HG03159 (cell line): ENCODE measurements around the gene GRAP.

Experiments used
- ATAC-seq: cut with Tn5 transposase; IDR thresholded peaks from one replicate; pipeline ENCODE4 v1.9.1; 2021; ENCODE audit warnings: mild to moderate bottlenecking, moderate library complexity; ENCODE audit not compliant: unreplicated experiment

GRAP gene

DNA sequence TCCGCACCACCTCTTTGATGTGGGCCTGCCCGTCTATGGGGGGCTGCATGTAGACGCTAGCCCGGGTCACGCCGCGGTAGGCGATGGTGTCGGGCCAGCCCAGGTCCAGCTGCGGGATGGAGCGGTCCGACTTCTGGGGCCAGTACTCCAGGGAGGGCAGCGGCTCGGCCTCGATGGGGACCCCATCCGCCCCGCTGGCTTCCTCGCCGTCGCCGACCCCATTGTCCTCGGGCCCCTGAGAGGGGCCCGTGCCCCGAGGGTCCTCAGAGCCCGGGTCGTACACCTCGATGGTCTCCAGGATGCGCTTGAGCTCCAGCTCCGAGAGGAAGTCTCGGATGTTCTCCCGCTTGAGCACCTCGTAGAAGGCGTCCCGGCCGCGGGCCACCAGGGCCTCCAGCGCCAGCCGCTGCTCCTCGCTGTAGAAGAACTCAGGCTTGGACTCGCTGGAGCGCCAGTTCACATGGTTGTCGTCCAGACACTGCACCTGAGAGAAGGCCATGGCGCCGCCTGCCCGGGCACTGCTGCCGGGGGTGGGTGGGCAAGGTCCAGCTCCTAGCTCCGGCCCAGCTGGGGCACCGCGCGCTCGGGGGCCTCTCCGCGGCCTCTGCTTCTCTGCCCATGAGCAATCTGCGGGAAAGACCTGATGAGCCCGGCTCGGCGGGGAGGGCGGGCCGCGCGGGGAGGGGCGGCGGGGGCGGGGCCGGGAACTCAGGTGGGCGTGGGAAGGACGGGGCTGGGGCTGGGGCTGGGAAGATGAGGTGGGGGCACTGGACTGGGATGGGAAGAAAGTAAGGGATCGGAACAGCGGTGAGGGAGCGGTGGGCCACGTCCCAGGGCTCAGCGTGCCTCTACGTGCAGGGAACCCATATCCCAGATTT, 43.0 kb downstream of the GRAP start:
- no peak for ATAC-seq

DNA sequence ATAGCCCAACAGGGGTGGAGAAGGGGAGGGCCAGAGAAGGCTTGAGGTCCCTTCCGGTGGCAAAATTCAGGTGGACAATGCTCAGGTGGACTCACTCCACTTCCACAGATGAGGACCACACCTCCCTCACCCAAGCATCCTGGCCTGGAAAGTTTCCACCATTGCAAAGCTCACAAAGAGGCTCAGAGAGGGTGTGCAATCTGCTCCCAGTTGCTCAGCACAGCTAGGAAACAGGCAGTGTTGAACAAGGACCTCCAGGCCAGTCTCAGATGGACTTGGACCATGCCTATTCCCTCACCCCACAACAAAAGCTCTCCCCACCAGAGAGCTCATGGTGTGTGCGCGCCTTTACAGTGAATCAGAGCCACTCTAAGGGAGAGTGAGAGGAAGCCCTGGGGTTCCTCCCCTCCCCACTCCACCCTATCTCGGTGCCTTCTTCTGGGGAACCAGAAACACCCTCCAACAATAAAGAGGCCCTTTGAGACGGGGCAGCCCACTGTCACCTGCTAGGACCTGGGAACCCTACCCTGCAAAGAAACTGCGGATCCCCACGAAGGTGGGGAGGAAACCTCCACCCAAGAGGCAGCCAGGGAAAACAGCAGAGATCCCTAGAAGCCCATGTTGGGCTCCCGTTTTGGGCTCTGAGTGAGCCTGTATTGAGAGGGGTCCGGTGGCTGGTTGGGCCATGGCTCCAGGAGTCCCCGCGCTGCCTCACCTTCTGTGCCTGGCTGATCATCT, 43.8 kb downstream of the GRAP start:
- ATAC-seq, result no peak

DNA sequence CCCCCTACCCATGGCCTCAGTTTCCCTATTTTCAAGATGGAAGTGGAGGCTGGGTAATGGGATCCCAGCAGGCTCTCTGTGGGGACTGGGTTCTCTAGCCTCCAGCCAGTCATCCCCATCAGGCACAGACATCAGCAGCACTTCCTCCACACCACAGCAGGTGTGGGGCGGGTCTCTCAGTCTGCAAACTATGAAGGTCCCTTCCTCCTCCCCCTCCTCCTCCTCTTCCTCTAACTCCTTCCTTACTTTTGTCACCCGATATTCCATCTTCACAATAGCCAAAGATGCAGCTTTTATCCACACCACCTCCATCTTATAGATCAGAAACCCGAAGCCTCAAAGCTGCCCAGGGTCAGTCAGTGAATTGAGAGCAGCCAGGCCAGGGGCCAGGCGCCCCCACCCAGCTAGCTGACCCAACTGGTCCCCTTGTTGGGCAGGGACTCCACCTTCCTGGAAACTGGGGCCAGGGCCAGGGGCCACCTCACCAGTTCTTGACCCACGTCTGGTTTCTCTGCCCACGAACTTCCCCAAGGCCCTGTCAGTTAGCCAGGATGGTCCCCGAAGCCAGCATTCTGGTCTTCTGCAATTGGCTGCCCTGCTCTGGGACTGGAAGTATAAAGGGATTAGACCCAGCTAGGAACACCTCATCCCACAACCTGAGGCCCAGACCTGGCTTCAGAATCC, 44.7 kb downstream of the GRAP start:
- ATAC-seq, result no peak

DNA sequence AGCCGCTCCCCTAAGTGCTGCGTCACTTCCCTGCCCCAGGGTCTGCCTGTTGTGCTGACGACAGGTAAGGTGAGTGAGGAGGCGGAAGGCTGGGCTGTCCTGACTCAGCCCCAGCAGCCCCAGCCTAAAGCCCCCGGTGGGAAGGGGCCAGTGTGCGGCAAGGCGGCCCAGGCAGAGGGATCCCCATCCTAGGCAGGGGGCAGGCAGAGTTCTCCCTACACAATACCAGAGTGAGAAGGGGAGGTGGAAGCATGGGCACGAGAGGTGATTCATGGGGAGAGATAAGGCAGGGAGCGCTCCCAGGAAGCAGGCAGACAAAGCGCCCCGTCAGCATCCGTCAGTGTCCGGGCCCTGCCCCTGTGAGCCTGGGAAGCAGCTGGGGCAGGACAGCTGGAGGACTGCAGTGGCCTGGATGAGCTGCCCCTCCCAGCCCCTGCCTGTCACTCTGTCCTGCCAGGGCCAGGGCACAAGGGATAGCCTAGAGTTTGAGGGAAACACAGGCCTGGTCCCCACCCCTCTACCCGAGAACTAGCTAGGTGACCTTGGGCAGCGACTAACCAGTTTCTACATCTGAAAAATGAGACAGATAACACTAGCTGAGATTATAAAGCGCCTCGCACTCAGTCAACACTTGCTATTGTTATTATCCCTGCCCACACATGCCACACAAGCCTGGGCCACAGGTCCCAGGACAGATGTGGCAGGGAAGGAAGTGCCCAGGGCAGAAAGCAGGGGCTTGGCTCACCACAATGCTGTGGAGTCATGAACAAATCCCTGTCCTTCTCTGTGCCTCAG, 46.0 kb downstream of the GRAP start:
- no peak for ATAC-seq

DNA sequence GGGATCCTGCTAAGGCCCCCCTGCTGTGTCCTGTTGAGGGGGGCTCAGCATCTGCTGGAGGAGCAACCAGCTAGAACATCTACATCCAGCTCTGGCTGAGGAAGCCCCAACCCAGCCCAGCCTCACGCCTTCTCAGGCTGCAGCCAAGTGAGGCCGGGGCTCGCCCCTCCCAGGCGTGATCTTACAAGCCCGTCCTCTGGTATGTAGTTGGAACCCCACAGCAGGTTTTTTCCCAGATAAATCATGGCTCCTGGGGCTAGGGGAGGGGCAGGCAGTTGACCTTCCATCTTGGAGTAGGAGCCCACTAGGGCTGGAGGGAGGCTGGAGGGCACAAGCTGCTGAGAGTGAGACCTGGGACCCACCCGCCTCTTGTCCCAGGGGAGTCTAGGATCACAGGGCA, 46.8 kb downstream of the GRAP start:
- no peak for ATAC-seq

DNA sequence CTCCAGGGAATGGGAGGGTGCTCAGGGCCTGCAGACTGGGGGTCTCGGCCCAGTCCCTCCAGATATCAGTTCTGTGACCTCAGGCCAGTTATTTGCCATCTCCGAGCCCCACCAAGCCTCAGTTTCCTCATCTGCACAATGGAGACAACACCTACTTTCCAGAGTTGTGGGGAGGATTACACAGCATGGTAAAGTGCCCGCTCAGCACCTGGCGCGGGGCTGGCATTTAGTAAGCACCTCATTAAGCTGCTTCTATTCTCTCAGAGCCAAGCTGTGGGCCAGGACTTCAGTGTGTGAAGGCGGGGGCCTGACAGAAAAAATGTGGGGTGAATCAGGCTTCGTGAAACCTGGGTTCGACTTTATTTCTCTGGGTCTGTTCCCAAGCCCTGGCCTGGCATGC, 47.4 kb downstream of the GRAP start:
- no peak for ATAC-seq

DNA sequence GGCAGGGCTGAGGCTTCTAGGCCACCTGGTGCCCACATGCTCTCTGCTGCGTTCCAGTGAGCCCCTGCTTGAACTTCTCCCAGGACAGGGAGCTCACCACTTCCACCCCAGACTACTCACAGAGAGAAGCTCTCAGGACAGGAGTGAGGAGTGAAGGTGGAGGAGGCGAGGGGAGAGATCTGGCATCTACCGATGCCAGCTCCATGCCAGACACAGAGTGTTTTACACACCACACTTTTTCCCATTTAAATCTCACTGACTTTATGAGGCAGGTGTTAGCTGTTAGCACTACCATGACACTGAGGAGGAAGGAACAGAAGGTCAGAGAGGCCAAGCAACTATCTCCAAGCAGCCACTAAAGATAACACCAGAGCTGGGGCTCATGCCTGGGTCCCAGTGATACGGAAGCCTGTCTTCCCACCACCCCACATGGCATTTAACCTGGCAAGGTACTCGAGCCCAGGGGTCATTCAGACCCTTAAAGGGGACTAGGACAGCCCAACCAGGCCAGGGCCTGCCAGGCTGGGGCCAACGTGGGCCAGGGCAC, 49.0 kb downstream of the GRAP start:
- no peak for ATAC-seq

DNA sequence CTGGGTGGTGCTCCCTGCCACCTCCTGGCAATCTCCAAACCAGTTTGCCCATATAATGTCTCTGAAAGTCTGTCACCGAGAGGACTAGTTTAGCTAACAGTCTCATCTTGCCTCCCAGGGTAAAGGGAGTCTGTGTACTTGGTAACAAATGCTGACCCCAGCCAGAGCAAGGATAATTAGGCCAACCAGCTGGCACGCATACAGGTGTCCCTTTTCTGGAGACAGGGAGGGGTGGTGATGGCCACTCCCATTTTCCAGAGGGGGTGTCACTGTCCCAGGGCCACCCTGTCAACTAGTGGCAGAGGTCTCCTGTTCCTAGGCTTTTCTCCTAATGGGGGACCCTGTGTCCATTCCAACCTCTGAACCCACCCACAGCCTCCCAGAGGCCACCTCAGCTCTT, 50.3 kb downstream of the GRAP start:
- ATAC-seq, result no peak

DNA sequence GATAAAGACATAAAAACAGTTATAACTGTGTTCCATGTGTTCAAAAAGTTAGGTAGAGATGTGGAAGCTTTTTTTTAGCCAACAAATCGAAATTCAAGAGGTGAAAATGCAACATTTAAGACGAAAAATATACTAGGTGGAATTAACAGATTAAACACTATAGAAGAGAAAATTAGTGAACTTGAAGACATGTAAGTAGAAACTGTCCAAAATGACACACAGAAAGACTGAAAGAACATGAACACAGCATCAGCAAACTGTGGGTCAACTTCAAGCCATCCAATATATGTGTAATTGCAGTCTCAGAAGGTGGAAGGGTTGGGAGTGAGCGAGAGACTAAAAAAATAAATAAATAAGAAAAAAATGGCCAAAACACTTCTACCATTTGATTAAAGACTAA, 51.5 kb downstream of the GRAP start:
- ATAC-seq, result no peak

DNA sequence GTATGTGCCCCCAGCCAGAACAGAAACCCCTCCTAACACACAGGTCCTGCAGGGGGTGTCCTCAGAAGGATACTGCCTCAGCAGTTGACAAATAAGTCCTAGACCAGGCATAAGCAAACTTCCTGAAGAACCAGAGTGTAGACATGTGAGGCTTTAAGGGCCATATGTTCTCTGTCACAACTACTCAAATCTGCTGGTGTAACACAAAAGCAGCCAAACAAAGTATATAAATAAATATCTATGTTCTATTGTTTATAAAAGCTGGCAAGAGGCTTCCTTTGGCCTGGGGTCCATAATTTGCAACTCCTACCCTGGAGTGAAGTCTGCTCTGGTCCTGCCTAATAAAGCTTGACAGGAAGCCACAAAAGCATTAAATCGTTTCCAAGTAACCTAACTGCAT, 52.1 kb downstream of the GRAP start:
- ATAC-seq, result no peak

DNA sequence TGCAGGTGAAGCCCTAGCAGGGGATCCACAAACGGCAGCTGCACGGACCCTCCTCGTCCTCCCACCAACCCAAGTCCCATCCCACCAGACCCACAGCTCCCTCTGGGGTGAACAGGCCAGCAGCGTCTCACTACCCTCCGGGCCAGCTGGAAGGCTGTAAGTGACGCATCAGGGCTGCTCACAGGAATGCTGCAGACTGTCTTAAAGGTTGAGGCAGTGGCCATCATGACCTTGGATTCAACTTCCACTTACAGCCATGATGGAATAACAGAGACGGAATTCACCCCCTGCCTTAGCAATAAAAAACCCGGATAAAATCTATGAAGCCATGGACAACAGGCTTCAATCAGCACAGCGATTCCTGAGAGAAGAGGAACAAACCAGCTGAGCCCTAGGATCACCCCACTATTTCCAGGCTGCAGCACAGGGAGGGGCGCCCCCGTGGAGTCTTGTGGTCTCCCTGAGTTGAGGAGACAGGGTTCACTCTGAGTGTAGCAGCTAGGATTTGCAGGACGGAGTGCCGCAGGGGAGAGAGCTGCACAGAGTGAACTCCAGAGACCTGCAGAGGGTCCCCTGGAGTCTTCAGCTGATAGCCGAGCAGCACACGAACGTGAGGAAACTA, 52.7 kb downstream of the GRAP start:
- no peak for ATAC-seq

DNA sequence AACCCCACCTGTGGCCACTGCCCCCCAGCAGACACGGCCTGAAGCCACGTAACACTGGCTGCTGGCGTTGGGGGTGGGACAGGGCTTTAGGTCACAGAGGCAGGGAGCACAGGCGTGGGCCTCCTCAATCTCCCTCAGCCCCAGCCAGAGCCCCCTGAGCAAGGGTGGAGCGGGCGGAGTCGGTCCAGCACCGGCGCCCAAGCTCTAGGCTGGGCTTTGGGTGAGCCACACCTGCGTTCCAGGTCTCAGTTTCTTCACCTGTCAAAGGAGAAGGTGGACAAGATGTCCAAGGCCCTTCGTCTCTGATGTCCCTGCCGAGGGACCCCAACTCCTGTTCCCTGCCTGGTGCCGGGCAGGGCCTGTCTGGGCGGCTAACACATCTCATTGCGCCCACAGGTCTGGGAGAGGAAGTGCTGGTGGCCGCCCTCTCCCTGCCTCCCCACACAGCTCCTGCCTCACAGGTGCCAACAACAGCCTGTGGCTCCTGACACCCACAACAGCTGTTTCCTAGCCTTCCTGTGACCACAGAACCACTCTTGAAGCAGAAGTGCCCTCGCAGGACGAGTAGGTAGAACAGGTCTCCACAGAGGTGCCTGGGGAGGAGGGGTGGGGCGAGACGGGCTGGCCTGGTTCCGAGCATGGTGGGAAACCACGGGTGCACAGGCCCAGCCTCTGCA, 54.2 kb downstream of the GRAP start:
- no peak for ATAC-seq

DNA sequence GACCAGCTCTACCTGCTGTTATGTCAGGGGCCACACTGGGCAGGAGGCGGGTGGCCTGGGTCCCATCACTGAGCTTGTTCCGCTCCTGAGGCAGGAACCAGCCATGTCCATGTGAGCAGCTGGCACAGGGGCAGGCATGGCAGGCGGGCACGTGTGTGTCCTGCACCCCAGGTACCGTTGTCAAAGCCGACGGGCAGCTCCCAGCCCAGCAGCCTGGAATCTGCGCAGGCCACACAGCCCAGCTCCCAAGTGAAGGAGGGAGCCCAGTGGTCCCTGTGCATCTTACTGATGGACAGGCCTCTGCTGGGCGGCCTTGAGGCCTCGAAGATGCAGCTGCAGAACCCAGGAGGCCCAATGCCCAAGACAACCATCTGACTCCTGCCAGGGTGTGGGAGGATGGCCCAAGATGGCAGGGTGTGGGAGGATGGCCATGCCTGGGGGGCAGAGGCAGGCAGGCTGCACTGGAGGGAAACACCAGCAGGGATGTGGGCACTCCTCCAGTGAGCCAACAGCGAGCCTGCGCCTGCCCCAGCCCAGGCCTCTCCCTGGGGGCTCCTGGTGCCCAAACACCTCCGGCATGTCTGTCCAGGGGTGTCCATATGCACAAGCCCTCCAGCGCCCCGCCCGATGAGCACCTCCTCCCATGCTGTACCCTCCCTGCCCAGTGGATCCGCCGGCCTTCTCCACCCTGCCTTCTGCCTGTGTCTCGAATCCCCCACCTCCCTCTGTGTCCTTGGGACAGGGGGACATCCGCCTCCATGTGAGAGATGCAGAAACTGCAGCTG, 55.0 kb downstream of the GRAP start:
- no peak for ATAC-seq

DNA sequence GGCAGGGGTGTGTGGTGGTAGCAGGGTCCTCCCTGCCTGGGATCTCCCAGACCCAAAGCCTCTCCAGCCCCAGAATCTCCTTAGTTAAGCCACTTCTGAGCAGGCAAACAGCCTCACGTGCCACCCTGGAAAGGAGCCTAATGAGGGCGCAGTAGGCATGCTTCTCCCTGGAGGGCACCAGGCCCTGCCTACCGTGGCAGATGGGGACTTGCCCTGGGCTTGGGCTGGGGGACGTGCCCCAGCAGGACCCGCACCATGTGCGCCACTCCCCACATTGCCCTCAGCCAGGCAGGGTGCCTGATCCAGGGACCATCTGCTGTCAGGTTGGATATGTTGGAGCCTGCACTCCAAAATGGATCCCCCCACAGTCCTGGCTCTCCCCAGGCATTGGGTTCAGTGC, 56.4 kb downstream of the GRAP start:
- ATAC-seq, result no peak

DNA sequence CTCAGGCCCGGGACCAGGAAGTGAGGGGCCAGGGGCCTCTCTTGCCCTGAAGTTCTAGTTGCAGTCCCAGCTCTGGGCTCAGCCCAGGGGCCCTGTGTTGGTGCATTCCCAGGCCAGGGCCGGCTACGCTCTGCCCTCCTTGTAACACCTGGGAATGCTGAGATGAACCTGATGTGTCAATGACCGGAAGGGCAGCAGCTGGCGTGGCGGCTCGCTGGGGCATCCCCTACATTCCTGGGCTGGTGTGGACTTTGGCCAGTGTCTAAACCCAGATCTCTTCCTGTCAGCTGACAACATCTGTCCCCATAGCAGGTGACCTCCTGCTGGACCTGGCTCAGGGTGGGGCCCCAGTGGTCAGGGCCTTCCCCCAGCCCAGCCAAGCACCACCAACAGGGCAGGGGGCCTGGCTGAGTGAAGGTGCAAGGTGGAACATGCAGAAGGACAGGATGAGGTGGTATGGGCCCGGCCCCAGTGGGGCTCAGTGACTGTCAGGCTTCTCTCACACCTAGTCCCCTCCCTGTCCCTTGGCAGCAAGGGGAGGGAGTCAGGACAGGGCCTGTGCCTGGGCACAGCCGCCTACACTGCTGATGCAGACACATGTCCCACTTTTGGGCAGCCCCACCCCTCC, 58.1 kb downstream of the GRAP start:
- no peak for ATAC-seq

DNA sequence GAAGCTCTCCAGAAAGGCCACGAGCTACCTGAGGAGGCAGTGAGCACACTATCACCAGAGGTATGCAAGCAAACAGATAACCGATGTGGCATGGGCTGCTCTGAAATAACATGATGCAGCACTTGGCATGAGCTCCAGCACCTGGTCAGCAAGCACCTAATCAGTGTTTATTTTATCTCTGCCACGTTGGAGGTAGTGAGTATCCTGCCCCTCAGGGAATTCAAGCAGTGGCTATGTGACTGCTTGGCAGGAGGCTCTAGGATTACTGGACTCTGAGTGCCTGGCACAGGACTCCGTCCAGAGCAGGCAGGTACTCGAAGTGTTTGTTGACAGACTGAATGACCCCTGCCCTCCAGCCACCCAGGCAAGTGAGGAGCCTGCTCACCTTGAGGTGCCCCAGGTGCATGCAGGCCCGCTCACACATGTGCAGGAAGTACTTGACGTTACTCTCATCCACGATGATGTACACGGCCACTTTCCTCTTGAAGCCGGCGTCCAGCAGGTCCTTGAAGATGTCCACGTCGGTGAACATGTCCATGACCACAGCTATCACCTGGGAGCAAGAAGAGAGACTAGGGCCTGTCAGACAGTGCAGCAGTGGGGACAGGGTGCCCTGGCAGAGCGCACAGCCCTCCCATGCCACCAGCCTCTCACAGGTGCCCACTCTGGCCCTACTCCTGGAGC, 58.8 kb downstream of the GRAP start:
- no peak for ATAC-seq

DNA sequence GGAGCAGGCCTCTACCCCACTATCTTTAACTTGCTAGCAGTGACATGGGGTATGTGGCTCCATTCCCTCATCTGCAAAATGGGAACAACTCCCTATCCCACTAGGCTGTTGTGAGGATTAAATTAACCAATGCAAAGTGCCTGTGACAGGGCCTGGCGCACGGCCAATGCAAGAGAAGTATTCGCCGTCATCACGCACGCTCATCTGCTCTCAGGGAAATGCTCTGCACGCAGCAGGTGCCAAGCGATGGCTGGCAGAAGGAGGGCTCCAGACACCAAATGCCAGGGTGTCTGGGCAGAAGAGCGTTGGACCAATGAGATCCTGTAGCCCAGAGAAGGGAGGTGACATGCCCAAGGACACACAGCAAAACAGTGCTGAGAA, 59.5 kb downstream of the GRAP start:
- no peak for ATAC-seq
